Medulla oblongata (tissue), 1 donor: Measurements from ENCODE around the gene PNPLA1.

Experiments used
- DNase-seq: peaks from one replicate; pipeline ENCODE4 v3.0.0-alpha.2; 2015; ENCODE audit errors: extremely low spot score

PNPLA1 gene

GRCh38 chr6:36285187-36285671 lies 15.4 kb downstream of the PNPLA1 start:
- no peak for DNase-seq

- DNase-seq, result no peak
Measured at GRCh38 chr6:36285797-36286196, 15.9 kb downstream of the PNPLA1 start.

- DNase-seq, result no peak
Measured at GRCh38 chr6:36286858-36287257, 17.0 kb downstream of the PNPLA1 start.

- no peak for DNase-seq
Measured at GRCh38 chr6:36289281-36289878, 19.5 kb downstream of the PNPLA1 start.

GRCh38 chr6:36290668-36291620 lies 21.1 kb downstream of the PNPLA1 start:
- no peak for DNase-seq

- DNase-seq, result no peak
Measured at GRCh38 chr6:36292170-36292569, 22.3 kb downstream of the PNPLA1 start.

- DNase-seq, result no peak
Measured at GRCh38 chr6:36296240-36296639, 26.4 kb downstream of the PNPLA1 start.

- no peak for DNase-seq
Measured at GRCh38 chr6:36297051-36297450, 27.2 kb downstream of the PNPLA1 start.

GRCh38 chr6:36297511-36297910 lies 27.7 kb downstream of the PNPLA1 start:
- no peak for DNase-seq

- DNase-seq, result no peak
Measured at GRCh38 chr6:36298027-36298426, 28.2 kb downstream of the PNPLA1 start.

GRCh38 chr6:36301085-36301658 lies 31.3 kb downstream of the PNPLA1 start:
- no peak for DNase-seq

GRCh38 chr6:36301781-36302180 lies 31.9 kb downstream of the PNPLA1 start:
- DNase-seq, result no peak

GRCh38 chr6:36302227-36302976 lies 32.5 kb downstream of the PNPLA1 start:
- DNase-seq, result peak; percentile 91

GRCh38 chr6:36305885-36306284 lies 36.0 kb downstream of the PNPLA1 start:
- no peak for DNase-seq

- DNase-seq, result no peak
Measured at GRCh38 chr6:36306375-36306774, 36.5 kb downstream of the PNPLA1 start.

- DNase-seq, result no peak
Measured at GRCh38 chr6:36308514-36308913, 38.7 kb downstream of the PNPLA1 start.

GRCh38 chr6:36309203-36309602 lies 39.3 kb downstream of the PNPLA1 start:
- DNase-seq, result no peak

GRCh38 chr6:36309900-36310299 lies 40.0 kb downstream of the PNPLA1 start:
- DNase-seq, result no peak

GRCh38 chr6:36312854-36313648 lies 43.2 kb downstream of the PNPLA1 start:
- peak; percentile 39 for DNase-seq

GRCh38 chr6:36313649-36313936 lies 43.7 kb downstream of the PNPLA1 start:
- no peak for DNase-seq
